HepG2 (cell line): ENCODE measurements around the gene KCNT2.

ENCODE experiments used
- EZH2 ChIP-seq: conservative IDR thresholded peaks from 2 replicates; pipeline ENCODE4 v1.6.1; 2012; ENCODE audit warnings: mild to moderate bottlenecking, low read depth, low read length, moderate library complexity
- MAFK ChIP-seq, 2 experiments: IDR thresholded peaks in 1 of 2; conservative IDR thresholded peaks in 1 of 2; 2 replicates each; pipeline ENCODE4 v1.6.1; 2011; ENCODE audit warnings: improper control_type of control experiment in 2 of 2, low read length in 2 of 2
- RFX5 ChIP-seq: IDR thresholded peaks from 2 replicates; pipeline ENCODE4 v1.6.1; 2011; ENCODE audit warnings: low read depth, low read length, improper control_type of control experiment
- ZNF33B ChIP-seq: sonication (generic); formaldehyde crosslinking; IDR thresholded peaks from 2 replicates; pipeline ENCODE4 v1.5.1; 2020; ENCODE audit warnings: mild to moderate bottlenecking, missing genetic modification reagents
- TF ChIP-seq, protein P1 (sequence below): sonication (generic); formaldehyde crosslinking; IDR thresholded peaks from 2 replicates; pipeline ENCODE4 v1.5.0; 2020; ENCODE audit warnings: mild to moderate bottlenecking, missing genetic modification reagents, moderate library complexity

DNA sequence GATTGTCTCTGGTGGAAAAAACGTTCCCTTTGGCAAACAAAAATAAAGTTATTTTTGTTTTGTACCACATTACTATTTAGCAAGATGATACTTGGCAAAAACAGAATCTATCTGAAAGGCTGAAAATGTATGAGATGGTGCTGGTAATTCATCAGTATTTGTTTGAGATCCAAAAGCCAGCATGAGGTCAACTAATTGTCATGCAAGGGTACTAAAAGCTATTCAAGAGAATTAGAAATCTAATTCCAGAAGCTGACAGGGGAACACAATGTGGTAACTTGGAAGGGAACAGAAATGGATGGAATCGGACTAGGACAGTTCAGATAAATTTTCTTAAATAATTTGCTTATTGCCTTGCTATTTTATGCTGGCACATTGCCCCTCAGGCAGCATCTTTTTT is 263.8 kb downstream of the KCNT2 start:
- TF ChIP-seq EZH2 = no peak
- TF ChIP-seq, protein P1, sequence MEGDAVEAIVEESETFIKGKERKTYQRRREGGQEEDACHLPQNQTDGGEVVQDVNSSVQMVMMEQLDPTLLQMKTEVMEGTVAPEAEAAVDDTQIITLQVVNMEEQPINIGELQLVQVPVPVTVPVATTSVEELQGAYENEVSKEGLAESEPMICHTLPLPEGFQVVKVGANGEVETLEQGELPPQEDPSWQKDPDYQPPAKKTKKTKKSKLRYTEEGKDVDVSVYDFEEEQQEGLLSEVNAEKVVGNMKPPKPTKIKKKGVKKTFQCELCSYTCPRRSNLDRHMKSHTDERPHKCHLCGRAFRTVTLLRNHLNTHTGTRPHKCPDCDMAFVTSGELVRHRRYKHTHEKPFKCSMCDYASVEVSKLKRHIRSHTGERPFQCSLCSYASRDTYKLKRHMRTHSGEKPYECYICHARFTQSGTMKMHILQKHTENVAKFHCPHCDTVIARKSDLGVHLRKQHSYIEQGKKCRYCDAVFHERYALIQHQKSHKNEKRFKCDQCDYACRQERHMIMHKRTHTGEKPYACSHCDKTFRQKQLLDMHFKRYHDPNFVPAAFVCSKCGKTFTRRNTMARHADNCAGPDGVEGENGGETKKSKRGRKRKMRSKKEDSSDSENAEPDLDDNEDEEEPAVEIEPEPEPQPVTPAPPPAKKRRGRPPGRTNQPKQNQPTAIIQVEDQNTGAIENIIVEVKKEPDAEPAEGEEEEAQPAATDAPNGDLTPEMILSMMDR (CRISPR knock-in tag) = no peak
- no peak for TF ChIP-seq ZNF33B
- no peak for TF ChIP-seq MAFK (conservative IDR thresholded peaks at IDR 0.05 in 1 of 2, IDR thresholded peaks at IDR 0.05 in 1 of 2; ENCODE audit: low read length in 2 of 2)
- no peak for TF ChIP-seq RFX5
